HG02884 (cell line): ENCODE results near the gene MCTS1.
"Not testable (repeated sequence)": the region's sequence is repeated elsewhere in the genome, so short reads cannot be mapped to it uniquely, and the experiment has no call there.

Experiments
- ATAC-seq: cut with Tn5 transposase; IDR thresholded peaks from one replicate; pipeline ENCODE4 v1.9.1; 2021; ENCODE audit warnings: mild to moderate bottlenecking, moderate library complexity; ENCODE audit not compliant: unreplicated experiment

The MCTS1 gene

DNA sequence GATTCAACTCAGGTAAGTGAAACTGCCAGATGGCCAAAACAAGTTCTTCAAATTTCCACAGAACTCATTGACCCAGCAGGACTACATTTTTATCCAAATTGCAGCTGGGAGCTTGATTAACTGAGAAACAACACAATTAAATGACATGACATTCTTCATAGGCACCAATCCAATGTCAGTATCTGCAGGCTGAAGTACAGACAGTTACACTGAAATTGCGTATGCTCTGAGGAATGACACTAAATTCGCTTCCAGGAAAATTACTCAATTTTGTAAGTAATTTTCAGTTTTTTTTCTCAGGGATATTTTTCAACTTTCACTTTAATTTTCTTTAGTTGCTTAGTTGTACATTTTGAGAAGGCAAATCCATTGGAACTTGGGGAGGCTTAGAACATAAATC, 21.5 kb downstream of the MCTS1 start:
- ATAC-seq: no peak

DNA sequence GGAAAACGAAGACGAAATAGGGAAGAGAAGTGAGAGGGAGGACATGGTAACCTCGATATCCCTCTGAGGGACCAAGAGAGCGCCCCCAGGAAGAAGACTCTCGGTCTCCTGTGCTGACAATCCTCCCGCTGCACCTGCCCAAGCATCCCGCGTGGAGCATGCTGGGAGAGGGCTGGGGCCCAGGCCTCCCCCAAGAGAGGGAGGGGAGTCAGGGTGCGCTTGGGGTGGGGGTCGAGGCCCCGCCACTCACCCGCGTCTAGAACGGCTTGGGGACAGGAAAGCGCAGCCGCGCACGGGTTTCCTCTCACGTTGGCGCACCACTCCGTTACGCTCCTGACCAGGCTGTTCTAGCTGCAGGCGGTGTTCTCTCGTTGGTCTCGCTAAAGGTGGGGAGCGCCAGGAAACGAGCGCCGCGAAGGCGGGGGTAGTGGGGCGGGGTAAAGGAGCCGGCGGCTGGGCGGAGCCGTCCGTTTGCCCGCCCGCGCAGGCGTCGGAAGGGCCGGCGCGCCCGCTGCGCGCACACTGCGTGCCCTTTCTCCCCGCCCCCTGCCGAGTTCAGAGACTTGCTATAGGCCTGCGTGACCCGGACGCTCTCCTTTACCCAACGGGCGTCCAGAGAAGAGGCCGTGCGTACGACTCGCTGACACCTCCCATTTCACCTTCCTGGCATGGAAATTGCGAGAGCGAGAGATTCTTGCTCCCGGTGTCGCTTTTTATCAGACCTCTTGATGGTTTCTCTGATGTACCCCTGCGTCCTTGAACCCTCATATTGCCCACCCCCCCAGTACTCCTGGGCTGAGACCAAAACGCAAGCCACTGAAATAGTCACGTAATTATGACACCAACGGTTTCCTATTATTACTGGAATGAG, 26.0 kb downstream of the MCTS1 start, which contains the start of gene C1GALT1C1:
TSS of gene C1GALT1C1 (minus strand) at position 388 of the 871 bp plus-strand sequence. CDS start 2,888 bp downstream, outside the sequence.
- ATAC-seq: peak; percentile 93

- no peak for ATAC-seq
Measured at GRCh38 chrX:120638619-120639018, 34.7 kb downstream of the MCTS1 start.

GRCh38 chrX:120642871-120643270, 39.0 kb downstream of the MCTS1 start:
- no peak for ATAC-seq

GRCh38 chrX:120647127-120647526, 43.2 kb downstream of the MCTS1 start:
- no peak for ATAC-seq

- ATAC-seq: not testable (repeated sequence)
Measured at GRCh38 chrX:120652256-120652655, 48.4 kb downstream of the MCTS1 start.

DNA sequence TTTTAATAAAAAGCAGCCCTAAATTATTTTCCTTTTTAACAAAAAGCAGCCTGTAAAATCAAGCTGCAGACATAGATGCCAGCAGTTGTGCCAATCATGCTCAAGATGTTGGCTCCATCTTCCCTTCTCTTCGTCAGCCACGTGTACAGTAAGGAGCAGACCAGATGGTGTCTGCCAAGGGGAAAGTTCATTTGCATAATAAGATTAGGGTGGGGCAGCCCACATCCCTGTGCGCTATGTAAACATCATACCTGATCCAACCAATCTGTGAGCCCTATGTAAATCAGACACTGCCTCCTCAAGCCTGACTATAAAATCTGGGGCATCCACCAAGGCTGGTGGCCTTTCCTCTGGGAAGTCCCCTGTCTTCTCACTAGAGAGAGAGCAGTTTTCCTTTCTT, 49.1 kb downstream of the MCTS1 start:
- ATAC-seq: no peak

GRCh38 chrX:120660637-120661036, 56.7 kb downstream of the MCTS1 start:
- no peak for ATAC-seq
